ENCODE results near the gene LCTL.

- TF ChIP-seq, protein P1, sequence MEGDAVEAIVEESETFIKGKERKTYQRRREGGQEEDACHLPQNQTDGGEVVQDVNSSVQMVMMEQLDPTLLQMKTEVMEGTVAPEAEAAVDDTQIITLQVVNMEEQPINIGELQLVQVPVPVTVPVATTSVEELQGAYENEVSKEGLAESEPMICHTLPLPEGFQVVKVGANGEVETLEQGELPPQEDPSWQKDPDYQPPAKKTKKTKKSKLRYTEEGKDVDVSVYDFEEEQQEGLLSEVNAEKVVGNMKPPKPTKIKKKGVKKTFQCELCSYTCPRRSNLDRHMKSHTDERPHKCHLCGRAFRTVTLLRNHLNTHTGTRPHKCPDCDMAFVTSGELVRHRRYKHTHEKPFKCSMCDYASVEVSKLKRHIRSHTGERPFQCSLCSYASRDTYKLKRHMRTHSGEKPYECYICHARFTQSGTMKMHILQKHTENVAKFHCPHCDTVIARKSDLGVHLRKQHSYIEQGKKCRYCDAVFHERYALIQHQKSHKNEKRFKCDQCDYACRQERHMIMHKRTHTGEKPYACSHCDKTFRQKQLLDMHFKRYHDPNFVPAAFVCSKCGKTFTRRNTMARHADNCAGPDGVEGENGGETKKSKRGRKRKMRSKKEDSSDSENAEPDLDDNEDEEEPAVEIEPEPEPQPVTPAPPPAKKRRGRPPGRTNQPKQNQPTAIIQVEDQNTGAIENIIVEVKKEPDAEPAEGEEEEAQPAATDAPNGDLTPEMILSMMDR (IDR thresholded peaks at IDR 0.05): no peak
- TF ChIP-seq POLR2A (IDR thresholded peaks at IDR 0.05): no peak
- no peak for TF ChIP-seq EP300 (IDR thresholded peaks at IDR 0.05)
Observed at GRCh38 chr15:66563126-66563525, 2.7 kb downstream of the LCTL start.
